AG04450 (cell line): Measurements from ENCODE around the gene BABAM2. TPM values are rescaled to one million over a fixed set of nuclear protein-coding genes. Genes with fewer than 3 reads are reported as not detected.
A peak's percentile ranks its signal among the peaks of the same experiment; 100 is the strongest.

Source experiments
- CTCF ChIA-PET: fragments of 300-600, 350-600 bp; formaldehyde crosslinking; extraction: SDS; loops from one replicate; lab custom pipeline; 2022; ENCODE audit warnings: antibody characterized with exemption, inconsistent platforms; lab: Charles Lee
- POLR2A ChIA-PET: fragments of 350-600 bp; formaldehyde crosslinking; extraction: SDS; loops from one replicate; lab custom pipeline; 2021; ENCODE audit warnings: antibody characterized with exemption, inconsistent platforms; lab: Yijun Ruan, JAX
- DNase-seq: peaks from one replicate; pipeline ENCODE4 v3.0.0-alpha.2; 2011; ENCODE audit warnings: low read depth, low spot score
- H3K27ac ChIP-seq: one replicate; pipeline ENCODE4 v1.5.1; 2012; ENCODE audit warnings: low read depth, low read length, control low read depth
- H3K27me3 ChIP-seq: one replicate; pipeline ENCODE4 v1.6.0; 2012; ENCODE audit warnings: low read length; ENCODE audit not compliant: control insufficient read depth, insufficient read depth
- H3K4me3 ChIP-seq: 2 replicates; pipeline ENCODE4 v1.5.1; 2011; ENCODE audit warnings: mild to moderate bottlenecking, low read depth, low read length, control low read depth
- H3K9me3 ChIP-seq: 2 replicates; pipeline ENCODE4 v1.5.1; 2012; ENCODE audit warnings: low read length; ENCODE audit not compliant: control insufficient read depth, insufficient read depth
- polyA plus RNA-seq: library from polyadenylated mRNA; depleted of rRNA; stranded (reverse); fragments of >200 nt; gene quantifications from 2 replicates; pipeline ENCODE4 v1.2.3, GENCODE V29; 2011
- TF ChIP-seq, protein P1 (sequence below): IDR thresholded peaks from 2 replicates; pipeline ENCODE4 v1.5.1; 2011; ENCODE audit warnings: low read depth, low read length, control low read depth, inconsistent platforms

BABAM2 gene
- polyA plus RNA-seq, 1 experiment, result 44.5 TPM

DNA sequence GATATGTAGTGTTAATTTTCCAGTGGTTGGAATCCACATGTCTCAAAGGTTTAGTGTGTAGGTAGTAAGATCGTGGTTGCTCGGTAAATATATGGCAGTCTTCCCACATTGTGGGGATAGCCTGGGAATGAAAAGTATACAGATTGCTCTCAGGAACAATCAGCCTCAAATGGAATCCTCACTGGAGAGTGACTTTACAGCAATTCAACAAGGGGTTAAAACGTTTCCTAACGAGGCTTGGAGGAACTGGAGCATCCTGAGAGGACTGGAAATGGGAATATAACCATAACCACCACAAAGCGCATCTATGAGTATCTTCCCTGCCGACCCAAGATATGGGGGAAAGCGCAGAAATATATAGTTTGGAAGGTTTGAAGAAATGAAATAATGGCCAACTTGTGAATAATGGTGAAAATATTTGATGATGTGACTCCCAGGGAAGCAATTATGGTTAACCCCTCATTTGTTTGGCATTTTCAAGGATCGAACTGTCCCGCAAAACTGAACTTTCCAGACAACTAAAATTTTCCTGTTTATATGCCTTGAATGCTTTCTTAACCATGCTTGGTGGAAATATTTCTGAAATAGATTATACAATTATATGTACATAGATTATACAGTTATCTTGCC lies 401.4 kb downstream of the BABAM2 start:
- no peak overlapping the region for H3K4me3 ChIP-seq
- POLR2A ChIA-PET, result no interaction called here
- H3K9me3 ChIP-seq, result no peaks in the 10 kb centered on the region
- no peak for DNase-seq
- H3K27ac ChIP-seq, result peak overlapping the region; percentile 47
- TF ChIP-seq, protein P1, sequence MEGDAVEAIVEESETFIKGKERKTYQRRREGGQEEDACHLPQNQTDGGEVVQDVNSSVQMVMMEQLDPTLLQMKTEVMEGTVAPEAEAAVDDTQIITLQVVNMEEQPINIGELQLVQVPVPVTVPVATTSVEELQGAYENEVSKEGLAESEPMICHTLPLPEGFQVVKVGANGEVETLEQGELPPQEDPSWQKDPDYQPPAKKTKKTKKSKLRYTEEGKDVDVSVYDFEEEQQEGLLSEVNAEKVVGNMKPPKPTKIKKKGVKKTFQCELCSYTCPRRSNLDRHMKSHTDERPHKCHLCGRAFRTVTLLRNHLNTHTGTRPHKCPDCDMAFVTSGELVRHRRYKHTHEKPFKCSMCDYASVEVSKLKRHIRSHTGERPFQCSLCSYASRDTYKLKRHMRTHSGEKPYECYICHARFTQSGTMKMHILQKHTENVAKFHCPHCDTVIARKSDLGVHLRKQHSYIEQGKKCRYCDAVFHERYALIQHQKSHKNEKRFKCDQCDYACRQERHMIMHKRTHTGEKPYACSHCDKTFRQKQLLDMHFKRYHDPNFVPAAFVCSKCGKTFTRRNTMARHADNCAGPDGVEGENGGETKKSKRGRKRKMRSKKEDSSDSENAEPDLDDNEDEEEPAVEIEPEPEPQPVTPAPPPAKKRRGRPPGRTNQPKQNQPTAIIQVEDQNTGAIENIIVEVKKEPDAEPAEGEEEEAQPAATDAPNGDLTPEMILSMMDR, result no peak
- H3K27me3 ChIP-seq, result no peaks in the 10 kb centered on the region
- CTCF ChIA-PET, result no interaction called here

DNA sequence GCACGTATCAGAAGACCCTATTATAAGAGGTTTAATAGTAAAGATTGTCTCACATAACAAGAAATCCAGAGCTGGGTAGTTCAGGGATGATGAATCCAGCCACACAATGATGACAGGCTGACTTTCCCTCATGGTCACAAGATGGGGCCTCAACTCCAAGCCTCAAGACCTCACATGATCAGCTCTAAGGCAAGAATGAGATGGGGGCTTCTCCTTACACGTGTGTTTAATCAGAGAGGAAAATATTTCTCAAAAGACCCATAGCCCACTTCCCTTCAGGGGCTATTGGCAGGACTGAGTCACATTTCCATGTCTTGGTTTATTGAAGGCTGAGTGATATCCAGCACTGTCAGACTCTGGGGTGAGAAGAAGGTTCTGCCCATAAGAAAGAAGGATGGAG lies 402.0 kb downstream of the BABAM2 start:
- ChIA-PET CTCF (no interaction called here), POLR2A (interaction anchor here (0.5 kb wide), 1 partner anchor 56 kb away, joined by 3 read pairs; no protein-coding TSS in a partner anchor)
- Histone ChIP-seq H3K27ac (peak overlapping the region; percentile 34), H3K4me3 (no peak overlapping the region), H3K27me3 (no peaks in the 10 kb centered on the region), H3K9me3 (no peaks in the 10 kb centered on the region)
- TF ChIP-seq, protein P1, result no peak
- no peak for DNase-seq

GRCh38 chr2:28293416-28293815 lies 402.9 kb downstream of the BABAM2 start:
- DNase-seq, result no peak
- POLR2A ChIA-PET, result no interaction called here
- CTCF ChIA-PET, result no interaction called here
- Histone ChIP-seq H3K9me3 (no peaks in the 10 kb centered on the region), H3K27ac (no peak overlapping the region), H3K4me3 (no peak overlapping the region), H3K27me3 (no peaks in the 10 kb centered on the region)
- TF ChIP-seq, protein P1, result no peak

GRCh38 chr2:28294451-28294850 lies 403.9 kb downstream of the BABAM2 start:
- no peak for DNase-seq
- ChIA-PET POLR2A (no interaction called here), CTCF (interaction anchor here (1.5 kb wide), 1 partner anchor 610 kb away, joined by 4 read pairs; no protein-coding TSS in a partner anchor)

DNA sequence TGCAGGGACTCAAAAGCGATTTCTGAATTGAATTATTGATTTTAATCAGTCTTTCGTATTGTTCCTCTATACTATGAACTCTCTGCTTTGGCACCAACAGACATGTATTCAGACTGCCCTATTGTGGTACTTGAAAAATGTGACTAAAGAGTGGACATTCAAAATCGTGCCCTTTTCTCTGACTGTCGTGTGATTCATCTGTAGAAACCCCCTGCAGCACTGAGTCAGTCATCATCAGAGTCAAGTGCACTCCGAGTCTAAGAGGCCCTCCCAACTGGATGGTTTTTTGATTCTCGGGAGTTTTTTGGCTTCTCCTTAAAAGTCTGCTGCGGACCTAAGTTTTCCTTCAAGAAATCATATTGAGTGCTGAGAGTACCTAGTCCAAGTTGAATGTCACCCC lies 405.7 kb downstream of the BABAM2 start:
- no peaks in the 10 kb centered on the region for H3K9me3 ChIP-seq
- no peak overlapping the region for H3K27ac ChIP-seq
- no peak for DNase-seq
- TF ChIP-seq, protein P1, result no peak
- CTCF ChIA-PET, result no interaction called here
- H3K4me3 ChIP-seq, result no peak overlapping the region
- H3K27me3 ChIP-seq, result no peaks in the 10 kb centered on the region
- POLR2A ChIA-PET, result no interaction called here

More at GRCh38 chr2:28294451-28294850, 403.9 kb downstream of the BABAM2 start:
- Histone ChIP-seq H3K27ac (no peak overlapping the region), H3K27me3 (no peaks in the 10 kb centered on the region), H3K9me3 (no peaks in the 10 kb centered on the region), H3K4me3 (no peak overlapping the region)
- TF ChIP-seq, protein P1, result no peak
